Parathyroid adenoma (tissue), 2 donors: ENCODE results near the gene YBX2.

Experiments
- H2AFZ ChIP-seq: fragments of 300-600 bp; sonication (generic); one replicate; pipeline ENCODE4 v1.7.0; 2017; ENCODE audit warnings: antibody characterized with exemption, mild to moderate bottlenecking
- H3K27ac ChIP-seq: fragments of 300-600 bp; sonication (generic); one replicate; pipeline ENCODE4 v1.7.0; 2017
- H3K27me3 ChIP-seq: fragments of 300-600 bp; sonication (generic); one replicate; pipeline ENCODE4 v1.7.0; 2017; ENCODE audit warnings: low read length; ENCODE audit not compliant: control insufficient read depth, insufficient read depth
- H3K36me3 ChIP-seq: fragments of 300-600 bp; sonication (generic); one replicate; pipeline ENCODE4 v1.7.0; 2017; ENCODE audit warnings: low read length; ENCODE audit not compliant: control insufficient read depth, insufficient read depth
- H3K4me1 ChIP-seq: fragments of 300-600 bp; sonication (generic); one replicate; pipeline ENCODE4 v1.7.0; 2017; ENCODE audit warnings: control low read depth
- H3K4me2 ChIP-seq: fragments of 300-600 bp; sonication (generic); one replicate; pipeline ENCODE4 v1.7.0; 2017; ENCODE audit warnings: low read length
- H3K4me3 ChIP-seq: fragments of 300-600 bp; sonication (generic); one replicate; pipeline ENCODE4 v1.7.0; 2017; ENCODE audit warnings: low read depth, low read length
- H3K79me2 ChIP-seq: fragments of 300-600 bp; sonication (generic); one replicate; pipeline ENCODE4 v1.7.0; 2017; ENCODE audit warnings: control low read depth
- H3K9ac ChIP-seq: fragments of 300-600 bp; sonication (generic); one replicate; pipeline ENCODE4 v1.7.0; 2017; ENCODE audit warnings: mild to moderate bottlenecking
- H3K9me3 ChIP-seq: fragments of 300-600 bp; sonication (generic); one replicate; pipeline ENCODE4 v1.7.0; 2017; ENCODE audit warnings: low read length; ENCODE audit not compliant: control insufficient read depth
- CTCF ChIP-seq: fragments of 300-600 bp; sonication (generic); IDR thresholded peaks from one replicate; pipeline ENCODE4 v1.7.0; 2017; ENCODE audit warnings: antibody characterized with exemption, mild to moderate bottlenecking
- donor health status: primary hyperparathyroidism.

YBX2 gene

GRCh38 chr17:7289256-7290032, 5.0 kb downstream of the YBX2 start:
- Histone ChIP-seq H3K4me2 (no peak overlapping the region), H3K27ac (no peak overlapping the region), H3K36me3 (no peaks in the 10 kb centered on the region), H3K9ac (no peak overlapping the region), H3K79me2 (no peaks in the 10 kb centered on the region), H3K9me3 (no peaks in the 10 kb centered on the region), H3K4me1 (no peaks in the 10 kb centered on the region), H3K27me3 (no peaks in the 10 kb centered on the region), H2AFZ (no peak overlapping the region), H3K4me3 (no peak overlapping the region)
- no peak for TF ChIP-seq CTCF

GRCh38 chr17:7285679-7286078, 8.8 kb downstream of the YBX2 start:
- Histone ChIP-seq H3K4me3 (no peak overlapping the region), H3K36me3 (no peaks in the 10 kb centered on the region), H3K9ac (no peak overlapping the region), H2AFZ (no peak overlapping the region), H3K27ac (no peak overlapping the region), H3K27me3 (no peaks in the 10 kb centered on the region), H3K4me2 (no peak overlapping the region), H3K9me3 (no peaks in the 10 kb centered on the region), H3K79me2 (no peaks in the 10 kb centered on the region), H3K4me1 (peaks cover 5% of the 10 kb centered on the region)
- TF ChIP-seq CTCF, result no peak

- Histone ChIP-seq H3K4me2 (no peak overlapping the region), H3K9me3 (no peaks in the 10 kb centered on the region), H3K27me3 (no peaks in the 10 kb centered on the region), H3K4me3 (no peak overlapping the region), H3K9ac (no peak overlapping the region), H2AFZ (no peak overlapping the region), H3K79me2 (no peaks in the 10 kb centered on the region), H3K4me1 (peaks cover 12% of the 10 kb centered on the region), H3K36me3 (no peaks in the 10 kb centered on the region), H3K27ac (no peak overlapping the region)
- no peak for TF ChIP-seq CTCF
Measured at GRCh38 chr17:7284911-7285310, 9.5 kb downstream of the YBX2 start.

- TF ChIP-seq CTCF, result no peak
- Histone ChIP-seq H3K4me3 (no peak overlapping the region), H3K79me2 (no peaks in the 10 kb centered on the region), H3K9ac (no peak overlapping the region), H3K4me1 (peaks cover 12% of the 10 kb centered on the region), H3K36me3 (no peaks in the 10 kb centered on the region), H3K27ac (no peak overlapping the region), H3K9me3 (no peaks in the 10 kb centered on the region), H3K4me2 (no peak overlapping the region), H2AFZ (no peak overlapping the region), H3K27me3 (no peaks in the 10 kb centered on the region)
Measured at GRCh38 chr17:7283471-7284216, 10.8 kb downstream of the YBX2 start.
